Heart left ventricle (tissue), 16 donors: ENCODE data around the gene HK2. TPM values are rescaled to one million over a fixed set of nuclear protein-coding genes. Genes with fewer than 3 reads are reported as not detected.
"Not testable (repeated sequence)": the region's sequence is repeated elsewhere in the genome, so short reads cannot be mapped to it uniquely, and the experiment has no call there.

Experiments used
- ATAC-seq, 4 donors: fragments of 200-7000 bp; cut with Tn5 transposase; one replicate each; pipeline ENCODE4 v1.9.1; 2020 to 2022; ENCODE audit warnings: moderate library complexity in 4 of 4, mild to moderate bottlenecking in 3 of 4, moderate number of reproducible peaks in 1 of 4
- DNase-seq, 5 donors: peaks; one replicate each; pipeline ENCODE4 v3.0.0-alpha.2; 2020
- H3K27ac ChIP-seq, 12 donors: fragments of 200-600 bp; sonication (generic) in 4 of 12; one replicate each; pipeline versions ENCODE4 v1.5.0 to v1.8.0; 2016 to 2022; ENCODE audit warnings: mild to moderate bottlenecking in 2 of 12
- H3K27me3 ChIP-seq, 9 donors: fragments of 200-600 bp; sonication (generic) in 2 of 9; one replicate each; pipeline versions ENCODE4 v1.5.1 to v1.8.0; 2016 to 2022; ENCODE audit warnings: mild to moderate bottlenecking in 3 of 9
- H3K36me3 ChIP-seq, 9 donors: fragments of 200-600 bp; sonication (generic) in 2 of 9; one replicate each; pipeline versions ENCODE4 v1.5.0 to v1.8.0; 2018 to 2022; ENCODE audit warnings: mild to moderate bottlenecking in 2 of 9
- H3K4me1 ChIP-seq, 12 donors: fragments of 200-600 bp; sonication (generic) in 4 of 12; one replicate each; pipeline versions ENCODE4 v1.5.0 to v1.8.0; 2016 to 2022; ENCODE audit warnings: mild to moderate bottlenecking in 3 of 12
- H3K4me3 ChIP-seq, 12 donors: fragments of 200-600 bp; sonication (generic) in 4 of 12; one replicate each; pipeline versions ENCODE4 v1.5.0 to v1.8.0; 2017 to 2022; ENCODE audit warnings: mild to moderate bottlenecking in 9 of 12, moderate library complexity in 4 of 12
- H3K9me3 ChIP-seq, 12 donors: fragments of 200-600 bp; sonication (generic) in 4 of 12; one replicate each; pipeline versions ENCODE4 v1.5.0 to v1.8.0; 2016 to 2022; ENCODE audit warnings: mild to moderate bottlenecking in 1 of 12
- CTCF ChIP-seq, 12 donors: fragments of 200-600 bp; sonication (generic) in 4 of 12; IDR thresholded peaks; one replicate each; pipeline versions ENCODE4 v1.5.0 to v1.8.0; 2018 to 2022; ENCODE audit warnings: antibody characterized with exemption in 12 of 12, mild to moderate bottlenecking in 5 of 12
- POLR2A ChIP-seq, 2 donors: fragments of 450-650 bp; IDR thresholded peaks; one replicate each; pipeline ENCODE4 v1.6.1; 2017; ENCODE audit warnings: antibody characterized with exemption in 2 of 2, mild to moderate bottlenecking in 2 of 2, moderate library complexity in 2 of 2
- WGBS, 4 donors: extraction: QIAGEN DNeasy Blood & Tissue Kit in 2 of 4; methylation state at CpG; one replicate each; pipeline versions ENCODE4 v1.1.5 to v1.1.7; 2013 to 2018; 5-methylcytosine and 5-hydroxymethylcytosine counted together
- intact Hi-C, 10 donors: fragments of 100-400 bp; cut with DNase I; formaldehyde crosslinking; loops; one replicate each; pipeline versions ENCODE4 v1.11.1 to v1.14.2; 2022
- polyA plus RNA-seq, 2 donors: library from polyadenylated mRNA; stranded (reverse); fragments of 200-250 nt; gene quantifications; one replicate each; pipeline ENCODE4 v1.2.3, GENCODE V29; 2013
- total RNA-seq, 9 donors: library from RNA; depleted of rRNA in 2 of 9; stranded (reverse); fragments of >200 nt in 2 of 9; fragmentation: NEBNext Ultra II Directional in 3 of 9; extraction: Animal tissue kit (Norgen Biotek cat#: 25700) in 3 of 9; gene quantifications; one replicate each; pipeline versions ENCODE4 v1.1.0 to v1.2.4, GENCODE V29; 2016 to 2023
- donor health status: ischemic (EF 13 %, LVEDD 7.1; RV severe dilation, severe dysfunction).
- donor health status: healthy with polysubstance abuse.
- donor health status: DM: no; HTN: yes; CAD: no.
- donor health status: DM: no; HTN: no; CAD: no.
- donor health status: ischemic (EF 25% LVEDD 6.9; RV normal size, moderate dysfunction).
- donor health status: ischemic (EF 25% LVEDD 5.7; RV mildly dilated, moderate dysfunction).
- donor health status: healthy.
- donor health status: DM: yes; HTN: yes; CAD: no.
- donor health status: ischemic (EF 35%, LVEDD 5.7; RV mildly dilated, moderate dysfunction).
- donor health status: nonischemic (EF 11% LVEDD 7.7; RV severe dilation, severe dysfunction).
- donor health status: DM: yes; HTN: yes; CAD: no.
- donor health status: PGD.
- donor health status: ischemic (EF 29% LVEDD 5.4; RV normal size, mild dysfunction).
- donor health status: nonischemic (EF 23%, LVEDD 6.1; RV moderate dilation, normal function).

HK2 gene
- total and polyA plus RNA-seq, 11 donors, result 1.9 to 31.5 (median 16.3) TPM

- intact Hi-C loops, result loop anchor here in 1 of 10 donors (5.0 kb wide), 1 partner anchor 65 kb away; no protein-coding TSS in a partner anchor
- Histone ChIP-seq H3K36me3 (no peaks in the 10 kb centered on the region), H3K9me3 (no peaks in the 10 kb centered on the region), H3K27me3 (peaks cover 0 to 19% (median 0%) of the 10 kb centered on the region in 9 donors), H3K4me3 (no peak overlapping the region), H3K27ac (peak overlapping the region in 1 of 12 donors; percentile 58), H3K4me1 (peaks cover 0 to 38% (median 12%) of the 10 kb centered on the region in 12 donors)
- TF ChIP-seq CTCF (IDR thresholded peaks at IDR 0.05) (no peak), POLR2A (IDR thresholded peaks at IDR 0.05) (no peak)
- ATAC-seq, result no peak
- DNase-seq, result no peak
- WGBS, 4 donors, result 66 to 79% (median 73%) methylated on average over 7 of the region's 7 CpGs
These were observed 2.0 kb upstream of the HK2 start for GRCh38 chr2:74831693-74832530.

- Histone ChIP-seq H3K27ac (peak overlapping the region in 10 of 12 donors; percentile 11 to 89 (median 54)), H3K4me3 (peak overlapping the region; percentile 38 to 83 (median 60)), H3K4me1 (peaks cover 0 to 47% (median 12%) of the 10 kb centered on the region in 12 donors), H3K27me3 (peaks cover 0 to 19% (median 0%) of the 10 kb centered on the region in 9 donors)
- DNase-seq, result peak in 2 of 5 donors; percentile 29 to 67
- not testable (repeated sequence) for H3K9me3 ChIP-seq, H3K36me3 ChIP-seq
- peak in 2 of 4 donors; percentile 7 to 15 for ATAC-seq
- 0 to 1% (median 0%) methylated on average over 8 to 51 of the region's 51 CpGs for WGBS, 4 donors
- intact Hi-C loops, result loop anchor here in 1 of 10 donors (5.0 kb wide), 1 partner anchor 67 kb away; no protein-coding TSS in a partner anchor
- TF ChIP-seq POLR2A (IDR thresholded peaks at IDR 0.05), result peak in 1 of 2 donors; percentile 2
These were observed 386 bp downstream of the HK2 start for GRCh38 chr2:74834234-74834791.

- ATAC-seq, result peak in 3 of 4 donors; percentile 10 to 53 (median 33)
- peaks cover 0 to 19% (median 0%) of the 10 kb centered on the region in 9 donors for H3K27me3 ChIP-seq
- TF ChIP-seq POLR2A (IDR thresholded peaks at IDR 0.05) (no peak), CTCF (IDR thresholded peaks at IDR 0.05) (no peak)
- peaks cover 0 to 47% (median 12%) of the 10 kb centered on the region in 12 donors for H3K4me1 ChIP-seq
- WGBS, 4 donors, result 0 to 3% (median 1%) methylated on average over 38 to 87 of the region's 87 CpGs
- peak; percentile 26 to 72 (median 50) for DNase-seq
- H3K4me3 ChIP-seq, result peak overlapping the region; percentile 38 to 83 (median 60)
- intact Hi-C loops, result loop anchor here in 4 of 10 donors (5.0 kb wide), 3 partner anchors 37 to 118 kb away; no protein-coding TSS in a partner anchor
- H3K36me3 ChIP-seq, result no peaks in the 10 kb centered on the region
- H3K9me3 ChIP-seq, result no peaks in the 10 kb centered on the region
- H3K27ac ChIP-seq, result peak overlapping the region in 7 of 12 donors; percentile 15 to 89 (median 44)
These were observed 1.1 kb downstream of the HK2 start for GRCh38 chr2:74834792-74835755.
